ENCODE results near the gene TGFB3.

Gene TGFB3

DNA sequence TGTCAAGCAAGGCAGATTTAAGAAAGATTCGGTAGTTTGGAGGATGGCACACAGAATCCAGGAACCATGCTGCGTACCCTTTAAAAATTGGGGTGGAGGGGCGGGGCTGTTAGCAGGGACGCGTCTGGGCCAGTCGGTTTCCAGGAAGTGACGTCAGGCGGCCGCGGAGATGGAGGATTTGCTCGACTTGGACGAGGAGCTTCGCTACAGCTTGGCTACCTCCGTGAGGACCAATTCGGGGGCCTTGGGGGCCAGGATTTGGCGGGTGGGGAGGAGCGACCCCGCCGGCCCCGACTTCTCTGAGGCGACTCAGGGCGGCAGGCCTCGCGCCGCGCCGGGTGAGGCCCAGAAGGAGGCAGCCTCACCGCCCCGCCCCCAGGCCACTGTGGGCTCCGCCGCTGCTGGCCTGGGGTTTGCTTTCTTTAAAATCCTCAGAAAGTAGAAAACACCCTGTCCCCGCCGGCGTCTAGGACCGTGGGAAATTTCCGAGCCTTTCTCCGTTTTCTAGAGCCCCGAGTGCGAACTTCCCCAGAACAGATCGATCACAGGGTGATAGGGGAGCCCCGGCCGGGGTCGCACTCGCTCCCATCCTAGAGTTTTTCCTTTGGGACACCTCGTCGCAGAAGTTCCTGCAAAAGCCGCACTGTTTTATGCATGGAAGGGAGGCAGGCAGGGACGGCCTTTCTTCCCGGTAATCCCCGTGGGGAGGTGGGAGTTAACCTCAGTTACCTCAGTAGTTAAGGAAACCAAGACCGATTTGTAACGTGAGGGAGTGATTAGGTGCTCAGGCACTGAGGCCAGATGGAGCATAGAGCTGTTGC is 4.0 kb upstream of the TGFB3 start, which contains the start of gene IFT43:
IFT43 (plus strand) TSS at position 146 of the 821 bp plus-strand sequence; CDS start at position 170, 24 bp downstream.
- peak; percentile 65 for DNase-seq

- DNase-seq = no peak
Measured at GRCh38 chr14:75984674-75985073, 2.9 kb upstream of the TGFB3 start.

GRCh38 chr14:75983019-75983358 is 1.2 kb upstream of the TGFB3 start:
- DNase-seq = no peak

GRCh38 chr14:75982266-75983018 is 647 bp upstream of the TGFB3 start:
- peak; percentile 71 for DNase-seq

DNA sequence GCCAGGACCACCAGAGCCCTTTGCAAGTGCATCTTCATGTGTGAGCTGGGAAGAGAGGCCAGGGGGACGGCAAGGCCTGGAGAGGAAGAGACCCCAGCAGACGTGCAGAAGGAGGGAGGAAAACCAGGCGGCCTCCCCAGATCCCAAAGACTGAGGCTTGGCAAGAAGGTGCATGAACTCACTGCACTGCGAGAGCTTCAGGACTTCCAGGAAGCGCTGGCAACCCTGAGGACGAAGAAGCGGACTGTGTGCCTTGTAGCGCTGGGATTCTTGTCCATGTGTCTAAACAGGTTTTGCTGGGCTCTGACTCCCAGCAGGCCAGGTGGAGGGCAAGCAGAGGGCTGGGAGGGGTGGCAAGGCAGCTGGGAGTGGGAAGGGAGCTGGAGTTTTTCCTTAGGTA is 939 bp downstream of the TGFB3 start:
- no peak for DNase-seq

DNA sequence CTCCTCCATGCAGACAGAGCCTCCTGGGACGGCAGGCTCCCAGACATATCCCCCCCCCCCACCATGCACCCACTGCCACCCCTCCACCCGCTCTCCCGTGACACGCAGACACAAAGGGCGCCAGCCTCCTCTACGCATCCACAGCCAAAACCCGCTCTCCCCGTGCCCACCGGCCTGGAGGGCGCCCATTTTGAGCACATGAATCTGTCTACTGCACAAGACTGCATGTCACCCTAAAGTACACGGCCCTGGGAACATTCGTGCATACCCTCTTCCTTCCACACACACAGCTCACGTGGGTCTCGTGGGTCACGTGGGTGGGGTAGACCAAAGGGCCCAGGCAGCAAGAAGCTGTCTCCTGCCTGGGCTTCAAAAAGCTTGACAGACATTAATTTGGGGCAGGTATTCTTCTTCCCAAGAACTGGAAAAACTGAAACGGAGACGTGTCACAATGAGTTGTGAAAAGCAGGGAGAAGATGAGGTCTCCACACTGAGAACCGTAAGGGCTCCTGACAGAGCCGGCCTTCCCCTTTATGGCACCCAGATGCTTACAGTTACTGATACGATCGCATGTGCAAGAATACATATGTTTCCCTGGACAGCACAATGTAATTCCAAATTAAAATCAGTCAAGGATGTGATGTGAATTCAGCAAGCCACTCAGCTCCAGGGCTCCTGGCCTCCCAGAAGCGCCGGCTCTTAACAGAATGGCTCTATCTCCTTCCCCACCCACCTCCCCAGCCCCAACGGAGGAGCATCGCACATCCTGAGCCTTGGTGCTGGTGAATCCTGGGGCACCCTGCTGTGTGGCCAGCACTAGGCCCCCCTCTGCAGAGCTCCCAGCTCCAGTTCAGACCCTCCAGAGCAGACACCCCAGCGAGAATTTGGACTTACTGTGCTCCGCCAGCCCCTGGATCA is 1.9 kb downstream of the TGFB3 start:
- no peak for DNase-seq

DNA sequence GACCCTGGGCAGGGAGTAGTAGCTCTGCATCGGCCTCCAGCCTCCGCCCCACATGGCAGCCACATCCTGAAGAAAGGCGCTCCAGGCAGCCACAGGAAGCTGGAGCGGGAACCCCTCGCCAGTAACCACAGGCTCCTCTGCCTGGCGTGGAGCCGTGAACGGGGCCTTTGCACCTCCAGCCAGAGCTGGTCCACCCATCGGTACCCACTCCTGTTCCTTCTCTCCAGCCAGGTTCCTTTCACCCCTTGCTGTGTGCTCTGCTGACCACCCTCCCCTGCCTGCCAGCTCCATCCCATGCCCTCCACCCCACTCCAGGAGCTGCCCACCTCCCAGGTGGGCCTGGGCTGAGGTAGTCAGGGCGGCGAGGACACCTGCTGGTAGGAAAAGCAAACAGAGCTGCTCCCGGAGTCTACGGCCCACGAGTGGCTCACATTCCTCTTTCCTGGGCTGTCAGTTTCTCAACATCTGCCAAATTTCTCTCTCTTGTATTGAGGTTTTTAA is 2.7 kb downstream of the TGFB3 start:
- no peak for DNase-seq

DNA sequence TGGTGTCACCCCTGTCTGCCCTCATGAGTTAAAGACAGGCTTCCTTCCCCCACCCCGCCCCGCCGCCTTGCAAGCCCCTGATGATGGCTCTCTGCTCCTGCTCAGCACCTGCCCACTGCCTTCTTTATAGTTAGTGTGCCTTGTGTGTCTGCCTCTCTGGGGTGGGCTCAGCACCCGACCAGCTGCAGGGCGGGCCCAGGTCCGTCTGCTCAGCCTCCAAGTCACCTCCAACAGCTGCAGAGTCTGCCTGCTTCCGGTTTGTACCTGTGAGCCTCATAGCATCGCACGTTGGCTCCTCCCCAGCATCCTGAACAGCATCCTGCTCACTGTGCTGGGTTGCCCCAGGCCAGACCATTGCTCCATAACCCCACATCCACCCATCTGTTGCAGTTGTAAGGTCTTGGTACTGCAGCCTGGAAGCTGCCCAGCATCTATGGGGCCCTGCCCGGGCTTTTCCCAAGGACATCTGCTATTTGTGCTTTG is 3.5 kb downstream of the TGFB3 start:
- no peak for DNase-seq

DNA sequence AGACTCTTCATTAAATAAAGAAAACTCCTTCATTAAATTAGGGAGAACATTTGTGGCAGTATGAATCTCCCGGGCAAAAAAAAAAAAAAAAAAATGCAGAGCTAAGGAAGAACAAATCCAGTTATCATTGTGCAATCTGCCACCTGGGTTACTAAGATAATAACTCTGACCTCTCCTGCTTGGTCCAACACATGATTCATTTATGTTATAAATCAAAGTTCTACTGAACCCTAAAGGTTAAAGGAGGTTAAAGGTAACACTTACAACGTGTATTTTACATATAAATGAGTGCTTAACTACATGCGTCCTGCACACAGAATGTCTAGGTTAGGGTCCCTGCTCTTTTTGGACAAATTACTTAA is 4.2 kb downstream of the TGFB3 start:
- no peak for DNase-seq

DNA sequence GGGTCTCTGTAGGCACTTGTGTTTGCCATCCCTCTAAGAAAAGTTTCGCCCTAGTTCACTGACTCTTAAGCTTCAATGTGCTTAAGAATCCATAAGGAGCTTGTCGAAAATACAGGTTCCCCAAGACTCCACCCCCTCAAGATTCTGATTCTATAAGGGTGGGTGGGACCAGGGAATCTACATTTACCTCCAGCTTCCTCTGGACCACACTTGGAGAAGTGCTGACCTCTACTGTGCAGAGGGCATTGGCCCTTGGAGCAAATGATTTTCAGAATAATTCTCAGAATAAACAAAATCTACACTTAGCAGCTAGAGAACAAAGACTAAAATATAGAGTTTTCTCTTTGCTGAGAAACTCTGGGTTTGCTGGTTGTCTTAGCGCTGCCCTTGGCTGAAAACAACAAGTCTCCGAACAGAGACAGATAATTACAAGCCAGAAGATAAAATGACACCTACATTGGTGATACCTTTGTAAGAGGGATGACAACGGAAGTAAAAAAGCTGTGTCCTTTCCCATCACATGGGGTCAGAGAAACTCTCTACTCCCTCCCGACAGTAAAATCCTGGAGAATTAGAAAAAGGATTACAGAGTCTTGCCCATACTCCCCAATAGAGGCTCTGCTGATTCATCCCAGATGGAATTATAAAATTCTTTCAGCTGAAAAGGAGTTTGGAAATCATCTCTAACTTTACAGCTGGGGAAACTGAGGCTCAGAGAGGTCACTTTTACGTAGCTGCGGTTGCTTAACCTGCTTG is 4.8 kb downstream of the TGFB3 start:
- no peak for DNase-seq

- no peak for DNase-seq
Measured at GRCh38 chr14:75972801-75973421, 8.9 kb downstream of the TGFB3 start.

DNA sequence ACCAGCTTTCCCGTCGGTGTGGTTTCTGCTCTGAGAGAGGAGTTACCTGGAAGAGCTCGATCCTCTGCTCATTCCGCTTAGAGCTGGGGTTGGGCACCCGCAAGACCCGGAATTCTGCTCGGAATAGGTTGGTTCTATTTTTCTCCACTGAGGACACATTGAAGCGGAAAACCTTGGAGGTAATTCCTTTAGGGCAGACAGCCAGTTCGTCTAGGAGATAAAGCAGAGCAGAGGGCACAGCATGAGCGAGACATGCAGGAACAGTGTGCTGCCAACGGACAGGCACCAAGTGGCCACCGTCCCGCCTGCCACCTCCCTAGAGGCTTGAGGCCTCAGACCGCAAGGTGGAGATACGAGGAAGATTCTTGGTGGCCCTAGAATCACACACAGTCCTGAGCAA is 10.3 kb downstream of the TGFB3 start:
- no peak for DNase-seq

- DNase-seq = no peak
Measured at GRCh38 chr14:75970989-75971388, 10.8 kb downstream of the TGFB3 start.

- DNase-seq = no peak
Measured at GRCh38 chr14:75969891-75970290, 11.9 kb downstream of the TGFB3 start.

- DNase-seq = no peak
Measured at GRCh38 chr14:75969126-75969525, 12.7 kb downstream of the TGFB3 start.

DNA sequence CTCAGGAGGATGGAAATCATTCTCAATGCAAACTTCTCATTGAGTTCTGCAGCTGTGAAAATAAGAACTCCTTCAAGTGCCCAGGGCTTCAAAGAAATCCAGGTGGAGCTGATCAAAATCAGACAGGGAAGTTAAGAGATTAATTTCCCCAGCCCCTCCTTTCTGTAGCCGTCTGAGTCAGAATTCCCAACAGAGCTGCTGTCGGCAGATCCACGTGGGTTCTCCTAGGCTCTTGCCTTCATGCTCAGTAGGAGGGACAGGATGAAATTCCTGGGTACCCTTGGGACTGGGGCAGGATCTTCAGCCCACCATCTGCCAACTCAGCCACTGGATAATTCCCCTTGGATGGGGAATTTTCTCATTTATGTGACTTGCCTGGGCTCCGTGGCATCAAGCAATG is 13.3 kb downstream of the TGFB3 start:
- DNase-seq = peak; percentile 51

- no peak for DNase-seq
Measured at GRCh38 chr14:75967866-75968265, 13.9 kb downstream of the TGFB3 start.

DNA sequence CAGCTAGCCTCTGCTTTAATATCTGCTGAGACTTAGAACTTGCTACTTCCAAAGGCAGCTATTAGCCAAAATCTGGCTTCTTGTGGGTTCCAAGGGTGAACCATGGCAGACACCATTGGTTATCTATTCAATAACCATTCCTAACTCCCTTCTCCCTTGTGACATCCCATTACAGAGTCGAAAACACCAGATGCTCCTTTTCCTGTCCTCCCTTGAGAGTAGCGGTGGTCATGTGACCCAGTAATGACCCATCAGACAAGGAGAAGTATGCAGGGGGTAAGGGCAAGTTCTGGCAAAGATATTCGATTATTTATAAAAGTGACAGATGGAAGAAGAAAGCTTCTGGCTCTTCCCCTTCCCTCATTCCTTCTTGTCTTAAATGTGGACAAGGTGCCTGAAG is 20.1 kb downstream of the TGFB3 start:
- DNase-seq = no peak

- no peak for DNase-seq
Measured at GRCh38 chr14:75960231-75960630, 21.6 kb downstream of the TGFB3 start.

DNA sequence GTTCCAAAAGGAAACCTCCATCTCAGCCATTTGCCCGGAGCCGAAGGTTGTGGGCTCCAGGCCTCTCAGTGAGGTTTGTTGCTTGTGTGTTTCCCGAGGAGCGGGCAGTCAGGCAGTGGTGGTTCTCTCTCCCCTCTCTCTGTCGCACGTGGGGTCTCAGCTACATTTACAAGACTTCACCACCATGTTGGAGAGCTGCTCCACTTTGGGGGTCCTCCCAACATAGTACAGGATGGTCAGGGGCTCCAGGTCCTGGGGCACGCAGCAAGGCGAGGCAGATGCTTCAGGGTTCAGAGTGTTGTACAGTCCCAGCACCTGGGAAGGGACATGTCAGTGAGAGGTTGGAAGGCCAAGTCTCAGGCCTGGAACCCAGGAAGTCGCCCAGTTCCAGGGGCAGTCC is 22.8 kb downstream of the TGFB3 start:
- DNase-seq = no peak

GRCh38 chr14:75952489-75952888 is 29.3 kb downstream of the TGFB3 start:
- DNase-seq = no peak

DNA sequence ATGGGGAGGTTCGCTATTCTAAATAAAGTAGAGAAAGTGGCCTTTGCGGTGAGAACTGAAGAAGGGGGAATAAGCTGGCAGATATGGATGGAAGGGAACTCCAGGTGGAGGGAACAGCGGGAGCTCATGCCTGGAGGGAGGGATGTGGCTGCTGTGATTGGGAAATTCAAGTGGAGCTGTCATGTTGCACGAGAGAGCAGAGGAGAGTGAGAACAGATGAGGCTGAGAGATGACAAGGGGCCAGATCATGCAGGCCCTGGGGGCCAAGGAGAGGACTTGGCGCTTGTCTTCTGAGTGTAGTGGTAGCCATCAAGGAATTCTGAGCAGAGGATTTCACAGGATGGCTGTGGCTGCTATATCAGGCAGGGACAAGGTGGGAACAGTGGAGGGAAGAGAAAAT is 35.0 kb downstream of the TGFB3 start:
- DNase-seq = no peak
